Neural cell (in vitro differentiated cells): Measurements from ENCODE around the gene TADA3. TPM values are rescaled to one million over a fixed set of nuclear protein-coding genes. Genes with fewer than 3 reads are reported as not detected.

ENCODE experiments used
- H2AFZ ChIP-seq: fragments of 200-600, 300-800 bp; sonication (generic), shearing (Covaris generic); 2 replicates; pipeline ENCODE4 v1.6.0; 2014; ENCODE audit warnings: low read depth, mild to moderate bottlenecking, antibody characterized with exemption, low read length, moderate library complexity
- H3F3A ChIP-seq: fragments of 200-600 bp; shearing (Covaris generic); 2 replicates; pipeline ENCODE4 v1.6.1; 2016; ENCODE audit warnings: mild to moderate bottlenecking, moderate library complexity, mixed read lengths, antibody characterized with exemption, low read length; ENCODE audit not compliant: insufficient read depth, poor library complexity, severe bottlenecking
- H3K27ac ChIP-seq: fragments of 200-600, 300-800 bp; sonication (generic), shearing (Covaris generic); 2 replicates; pipeline ENCODE4 v1.5.1; 2014; ENCODE audit warnings: mild to moderate bottlenecking, low read length, moderate library complexity
- H3K27me3 ChIP-seq: fragments of 300-800, 200-600 bp; sonication (generic), shearing (Covaris generic); 2 replicates; pipeline ENCODE4 v1.6.0; 2014; ENCODE audit warnings: mild to moderate bottlenecking, low read depth, low read length, moderate library complexity; ENCODE audit not compliant: insufficient read depth
- H3K36me3 ChIP-seq: fragments of 300-800, 200-600 bp; sonication (generic), shearing (Covaris generic); 2 replicates; pipeline ENCODE4 v1.5.1; 2014; ENCODE audit warnings: mild to moderate bottlenecking, antibody characterized with exemption, low read length, moderate library complexity; ENCODE audit not compliant: insufficient read depth
- H3K4me2 ChIP-seq: fragments of 300-800, 200-600 bp; sonication (generic), shearing (Covaris generic); 2 replicates; pipeline ENCODE4 v1.6.0; 2014; ENCODE audit warnings: mild to moderate bottlenecking, low read length
- H3K4me3 ChIP-seq: fragments of 300-800, 200-600 bp; sonication (generic), shearing (Covaris generic); 2 replicates; pipeline ENCODE4 v1.5.1; 2014; ENCODE audit warnings: mild to moderate bottlenecking, low read length, moderate library complexity
- H3K79me2 ChIP-seq: fragments of 200-600 bp; shearing (Covaris generic); replicated peaks from 2 replicates; pipeline ENCODE4 v1.6.0; 2014; ENCODE audit warnings: mild to moderate bottlenecking, low read length, moderate library complexity; ENCODE audit not compliant: insufficient read depth
- H3K9ac ChIP-seq: fragments of 300-800, 200-600 bp; sonication (generic), shearing (Covaris generic); 2 replicates; pipeline ENCODE4 v1.6.1; 2016; ENCODE audit warnings: mild to moderate bottlenecking, low read length, mixed read lengths
- H3K9me2 ChIP-seq: fragments of 200-600 bp; shearing (Covaris generic); 2 replicates; pipeline ENCODE4 v1.6.1; 2016; ENCODE audit warnings: mild to moderate bottlenecking, low read length, mixed read lengths; ENCODE audit not compliant: insufficient read depth
- H3K9me3 ChIP-seq: fragments of 200-600, 300-800 bp; sonication (generic), shearing (Covaris generic); 2 replicates; pipeline ENCODE4 v1.6.1; 2016; ENCODE audit warnings: mild to moderate bottlenecking, mixed run types, low read length, moderate library complexity, mixed read lengths
- H4K20me1 ChIP-seq: fragments of 200-600 bp; shearing (Covaris generic); 2 replicates; pipeline ENCODE4 v1.6.1; 2016; ENCODE audit warnings: mild to moderate bottlenecking, mixed run types; ENCODE audit not compliant: insufficient read depth
- EP300 ChIP-seq: fragments of 450-650 bp; conservative IDR thresholded peaks from 2 replicates; pipeline ENCODE4 v1.6.1; 2014; ENCODE audit warnings: antibody characterized with exemption, mild to moderate bottlenecking, moderate library complexity; ENCODE audit not compliant: poor library complexity, severe bottlenecking
- EZH2 ChIP-seq: fragments of 200-600, 300-800 bp; shearing (Covaris generic), sonication (generic); IDR thresholded peaks from 2 replicates; pipeline ENCODE4 v1.6.1; 2014; ENCODE audit warnings: antibody characterized with exemption, low read length, borderline replicate concordance, mild to moderate bottlenecking; ENCODE audit not compliant: insufficient read depth, poor library complexity, severe bottlenecking
- MXI1 ChIP-seq: fragments of 450-650 bp; conservative IDR thresholded peaks from 2 replicates; pipeline ENCODE4 v1.6.1; 2014; ENCODE audit warnings: antibody characterized with exemption, mild to moderate bottlenecking; ENCODE audit not compliant: poor library complexity, severe bottlenecking
- POLR2AphosphoS5 ChIP-seq: IDR thresholded peaks from 2 replicates; pipeline ENCODE4 v1.6.1; 2012
- RAD21 ChIP-seq: fragments of 450-650 bp; conservative IDR thresholded peaks from 2 replicates; pipeline ENCODE4 v1.6.1; 2014; ENCODE audit warnings: antibody characterized with exemption, mild to moderate bottlenecking, moderate library complexity
- SMC3 ChIP-seq: fragments of 450-650 bp; conservative IDR thresholded peaks from 2 replicates; pipeline ENCODE4 v1.6.1; 2014; ENCODE audit warnings: antibody characterized with exemption, mild to moderate bottlenecking, moderate library complexity; ENCODE audit not compliant: poor library complexity
- TAF1 ChIP-seq: IDR thresholded peaks from 2 replicates; pipeline ENCODE4 v1.6.1; 2012; ENCODE audit warnings: low read depth
- polyA plus RNA-seq: library from polyadenylated mRNA; depleted of rRNA; stranded (reverse); fragments of >200 nt; gene quantifications from 2 replicates; pipeline ENCODE4 v1.2.3, GENCODE V29; 2014
- TF ChIP-seq, protein P1 (sequence below): IDR thresholded peaks from 2 replicates; pipeline ENCODE4 v1.6.1; 2012; ENCODE audit warnings: borderline replicate concordance
- TF ChIP-seq, protein P2 (sequence below): fragments of 450-650 bp; IDR thresholded peaks from 2 replicates; pipeline ENCODE4 v1.5.1; 2014; ENCODE audit warnings: antibody characterized with exemption, mild to moderate bottlenecking, moderate library complexity; ENCODE audit not compliant: poor library complexity, severe bottlenecking

Gene TADA3
- polyA plus RNA-seq, 1 donor from 2014 or later, result 55.4 TPM

DNA sequence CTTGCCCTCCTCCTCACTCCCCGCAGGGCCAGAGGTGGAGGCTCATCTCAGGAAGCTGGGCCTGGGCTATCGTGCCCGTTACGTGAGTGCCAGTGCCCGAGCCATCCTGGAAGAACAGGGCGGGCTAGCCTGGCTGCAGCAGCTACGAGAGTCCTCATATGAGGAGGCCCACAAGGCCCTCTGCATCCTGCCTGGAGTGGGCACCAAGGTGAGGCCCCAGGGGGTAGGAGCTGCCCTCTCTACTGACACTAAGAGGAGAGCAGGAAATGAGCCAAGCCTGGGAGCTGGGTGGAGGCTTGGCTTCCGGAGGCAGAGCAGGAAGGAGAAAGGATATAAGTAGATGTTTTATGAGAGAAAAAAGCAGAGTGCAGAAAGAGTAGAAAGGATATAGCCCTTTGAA, 37.6 kb downstream of the TADA3 start:
- TF ChIP-seq, protein P1, sequence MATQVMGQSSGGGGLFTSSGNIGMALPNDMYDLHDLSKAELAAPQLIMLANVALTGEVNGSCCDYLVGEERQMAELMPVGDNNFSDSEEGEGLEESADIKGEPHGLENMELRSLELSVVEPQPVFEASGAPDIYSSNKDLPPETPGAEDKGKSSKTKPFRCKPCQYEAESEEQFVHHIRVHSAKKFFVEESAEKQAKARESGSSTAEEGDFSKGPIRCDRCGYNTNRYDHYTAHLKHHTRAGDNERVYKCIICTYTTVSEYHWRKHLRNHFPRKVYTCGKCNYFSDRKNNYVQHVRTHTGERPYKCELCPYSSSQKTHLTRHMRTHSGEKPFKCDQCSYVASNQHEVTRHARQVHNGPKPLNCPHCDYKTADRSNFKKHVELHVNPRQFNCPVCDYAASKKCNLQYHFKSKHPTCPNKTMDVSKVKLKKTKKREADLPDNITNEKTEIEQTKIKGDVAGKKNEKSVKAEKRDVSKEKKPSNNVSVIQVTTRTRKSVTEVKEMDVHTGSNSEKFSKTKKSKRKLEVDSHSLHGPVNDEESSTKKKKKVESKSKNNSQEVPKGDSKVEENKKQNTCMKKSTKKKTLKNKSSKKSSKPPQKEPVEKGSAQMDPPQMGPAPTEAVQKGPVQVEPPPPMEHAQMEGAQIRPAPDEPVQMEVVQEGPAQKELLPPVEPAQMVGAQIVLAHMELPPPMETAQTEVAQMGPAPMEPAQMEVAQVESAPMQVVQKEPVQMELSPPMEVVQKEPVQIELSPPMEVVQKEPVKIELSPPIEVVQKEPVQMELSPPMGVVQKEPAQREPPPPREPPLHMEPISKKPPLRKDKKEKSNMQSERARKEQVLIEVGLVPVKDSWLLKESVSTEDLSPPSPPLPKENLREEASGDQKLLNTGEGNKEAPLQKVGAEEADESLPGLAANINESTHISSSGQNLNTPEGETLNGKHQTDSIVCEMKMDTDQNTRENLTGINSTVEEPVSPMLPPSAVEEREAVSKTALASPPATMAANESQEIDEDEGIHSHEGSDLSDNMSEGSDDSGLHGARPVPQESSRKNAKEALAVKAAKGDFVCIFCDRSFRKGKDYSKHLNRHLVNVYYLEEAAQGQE, result no peak
- no peak for TF ChIP-seq RAD21
- TF ChIP-seq, protein P2, sequence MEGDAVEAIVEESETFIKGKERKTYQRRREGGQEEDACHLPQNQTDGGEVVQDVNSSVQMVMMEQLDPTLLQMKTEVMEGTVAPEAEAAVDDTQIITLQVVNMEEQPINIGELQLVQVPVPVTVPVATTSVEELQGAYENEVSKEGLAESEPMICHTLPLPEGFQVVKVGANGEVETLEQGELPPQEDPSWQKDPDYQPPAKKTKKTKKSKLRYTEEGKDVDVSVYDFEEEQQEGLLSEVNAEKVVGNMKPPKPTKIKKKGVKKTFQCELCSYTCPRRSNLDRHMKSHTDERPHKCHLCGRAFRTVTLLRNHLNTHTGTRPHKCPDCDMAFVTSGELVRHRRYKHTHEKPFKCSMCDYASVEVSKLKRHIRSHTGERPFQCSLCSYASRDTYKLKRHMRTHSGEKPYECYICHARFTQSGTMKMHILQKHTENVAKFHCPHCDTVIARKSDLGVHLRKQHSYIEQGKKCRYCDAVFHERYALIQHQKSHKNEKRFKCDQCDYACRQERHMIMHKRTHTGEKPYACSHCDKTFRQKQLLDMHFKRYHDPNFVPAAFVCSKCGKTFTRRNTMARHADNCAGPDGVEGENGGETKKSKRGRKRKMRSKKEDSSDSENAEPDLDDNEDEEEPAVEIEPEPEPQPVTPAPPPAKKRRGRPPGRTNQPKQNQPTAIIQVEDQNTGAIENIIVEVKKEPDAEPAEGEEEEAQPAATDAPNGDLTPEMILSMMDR, result no peak
- Histone ChIP-seq H3K79me2 (peaks cover 18% of the 10 kb centered on the region), H3K27ac (no peak overlapping the region), H3K9me2 (no peaks in the 10 kb centered on the region), H3K9ac (no peak overlapping the region), H3F3A (no peaks in the 10 kb centered on the region), H3K4me3 (no peak overlapping the region), H3K27me3 (no peaks in the 10 kb centered on the region), H3K36me3 (peaks cover 4% of the 10 kb centered on the region), H3K9me3 (no peaks in the 10 kb centered on the region), H2AFZ (no peak overlapping the region), H4K20me1 (no peaks in the 10 kb centered on the region), H3K4me2 (no peak overlapping the region)

DNA sequence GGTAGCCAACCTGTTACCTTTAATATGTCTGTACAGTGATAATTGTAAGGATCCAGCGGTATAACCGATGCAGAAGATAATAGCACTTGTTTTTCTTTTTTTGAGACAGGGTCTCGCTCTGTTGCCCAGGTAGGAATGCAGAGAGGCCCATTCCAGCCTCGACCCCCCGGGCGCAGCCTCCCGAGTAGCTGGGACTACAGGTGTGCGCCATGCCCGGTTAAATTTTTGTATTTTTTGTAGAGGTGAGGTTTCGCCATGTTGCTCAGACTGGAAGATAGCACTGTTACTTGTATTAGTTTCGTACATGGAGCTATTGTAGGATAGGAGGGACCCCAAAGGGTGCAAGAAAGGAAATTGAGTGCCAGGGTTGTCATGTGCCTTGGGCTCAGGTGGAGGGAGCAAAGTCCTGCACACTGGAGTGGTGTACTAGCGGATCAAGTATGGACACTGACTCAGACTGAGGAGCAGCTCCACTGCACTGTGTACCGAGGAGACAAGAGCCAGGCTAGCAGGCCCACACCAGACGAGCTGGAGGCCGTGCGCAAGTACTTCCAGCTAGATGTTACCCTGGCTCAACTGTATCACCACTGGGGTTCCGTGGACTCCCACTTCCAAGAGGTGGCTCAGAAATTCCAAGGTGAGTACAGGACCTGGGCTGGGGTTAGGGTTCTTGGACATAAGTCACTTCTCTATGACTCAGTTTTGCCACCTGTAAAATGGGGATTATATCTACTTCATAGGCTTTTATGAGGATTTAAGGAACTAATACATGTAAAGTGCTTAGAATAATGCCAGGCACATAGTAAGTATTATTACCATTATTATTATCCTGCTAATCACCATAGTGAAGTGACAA, 41.5 kb downstream of the TADA3 start:
- H2AFZ ChIP-seq, result peak overlapping the region; percentile 65
- no peaks in the 10 kb centered on the region for H3K9me3 ChIP-seq
- peak overlapping the region; percentile 77 for H3K4me2 ChIP-seq
- peak overlapping the region; percentile 85 for H3K27ac ChIP-seq
- peaks cover 18% of the 10 kb centered on the region for H3K79me2 ChIP-seq
- no peaks in the 10 kb centered on the region for H3K9me2 ChIP-seq
- peaks cover 4% of the 10 kb centered on the region for H3K36me3 ChIP-seq
- H4K20me1 ChIP-seq, result no peaks in the 10 kb centered on the region
- TF ChIP-seq, protein P1, result no peak
- TF ChIP-seq MXI1, result no peak
- no peak for TF ChIP-seq EP300
- no peak for TF ChIP-seq POLR2AphosphoS5
- TF ChIP-seq SMC3, result no peak
- no peak for TF ChIP-seq RAD21
- TF ChIP-seq EZH2, result no peak
- TF ChIP-seq, protein P2, result no peak
- no peak for TF ChIP-seq TAF1
- peak overlapping the region; percentile 89 for H3K4me3 ChIP-seq
- peak overlapping the region; percentile 80 for H3K9ac ChIP-seq
- no peaks in the 10 kb centered on the region for H3K27me3 ChIP-seq
- peaks cover 4% of the 10 kb centered on the region for H3F3A ChIP-seq
